Measurements from ENCODE around the gene BBC3.

BBC3 gene

DNA sequence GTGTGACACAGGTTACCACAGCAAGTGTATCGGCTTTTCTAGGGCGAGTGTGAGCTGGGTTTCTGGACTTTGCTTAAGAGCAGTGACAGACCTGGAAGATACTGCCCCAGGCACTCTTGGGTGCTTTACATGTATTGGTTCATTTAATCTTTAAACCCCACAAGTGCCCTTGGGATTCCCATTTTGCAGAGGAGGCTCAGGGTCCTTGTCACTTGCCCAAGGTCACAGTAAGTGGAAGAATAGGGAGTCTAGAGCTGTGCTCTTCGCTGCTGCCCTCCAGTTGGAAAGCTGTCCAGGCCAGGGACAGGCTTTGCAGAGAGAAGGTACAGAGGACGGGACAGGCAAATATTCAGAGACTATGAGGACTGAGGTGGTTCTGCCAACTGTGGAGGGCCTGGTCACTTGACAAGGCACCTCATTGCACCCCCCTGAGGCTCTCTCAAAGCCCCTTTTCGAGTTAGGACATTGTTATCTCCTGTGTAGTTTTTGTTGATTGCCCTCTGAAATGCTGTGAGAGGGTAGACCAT, 42.4 kb downstream of the BBC3 start:
- no peak for DNase-seq

DNA sequence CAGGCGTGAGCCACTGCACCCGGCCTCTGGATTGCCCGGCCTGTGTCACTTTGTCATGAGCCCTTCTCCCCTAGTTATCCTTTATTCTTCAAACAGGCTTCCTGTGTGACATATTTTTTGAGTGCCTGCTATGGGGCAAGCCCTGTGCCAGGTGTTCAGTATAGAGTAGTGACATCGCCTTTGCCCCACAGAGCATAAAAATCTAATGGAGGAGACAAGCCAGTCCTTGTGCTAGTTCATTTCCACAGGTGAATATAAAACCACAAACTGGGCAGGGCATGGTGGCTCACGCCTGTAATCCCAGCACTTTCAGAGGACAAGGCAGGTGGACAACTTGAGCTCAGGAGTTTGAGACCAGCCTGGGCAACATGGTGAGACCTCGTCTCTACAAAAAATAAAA, 43.2 kb downstream of the BBC3 start:
- no peak for DNase-seq

DNA sequence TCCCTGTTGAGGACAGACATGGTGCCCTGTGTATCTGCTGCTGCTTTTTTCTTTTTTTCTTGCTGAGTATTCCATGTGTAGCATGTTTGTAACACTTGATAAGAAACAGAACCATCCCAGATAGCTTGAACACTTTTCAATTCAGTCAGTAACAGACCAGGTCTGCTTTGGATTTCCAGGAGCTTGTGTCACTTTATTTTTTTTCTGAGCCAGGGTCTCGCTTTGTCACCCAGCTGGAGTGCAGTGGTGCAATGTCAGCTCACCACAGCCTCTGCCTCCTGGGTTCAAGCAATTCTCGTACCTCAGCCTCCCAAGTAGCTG, 43.7 kb downstream of the BBC3 start:
- DNase-seq = no peak

DNA sequence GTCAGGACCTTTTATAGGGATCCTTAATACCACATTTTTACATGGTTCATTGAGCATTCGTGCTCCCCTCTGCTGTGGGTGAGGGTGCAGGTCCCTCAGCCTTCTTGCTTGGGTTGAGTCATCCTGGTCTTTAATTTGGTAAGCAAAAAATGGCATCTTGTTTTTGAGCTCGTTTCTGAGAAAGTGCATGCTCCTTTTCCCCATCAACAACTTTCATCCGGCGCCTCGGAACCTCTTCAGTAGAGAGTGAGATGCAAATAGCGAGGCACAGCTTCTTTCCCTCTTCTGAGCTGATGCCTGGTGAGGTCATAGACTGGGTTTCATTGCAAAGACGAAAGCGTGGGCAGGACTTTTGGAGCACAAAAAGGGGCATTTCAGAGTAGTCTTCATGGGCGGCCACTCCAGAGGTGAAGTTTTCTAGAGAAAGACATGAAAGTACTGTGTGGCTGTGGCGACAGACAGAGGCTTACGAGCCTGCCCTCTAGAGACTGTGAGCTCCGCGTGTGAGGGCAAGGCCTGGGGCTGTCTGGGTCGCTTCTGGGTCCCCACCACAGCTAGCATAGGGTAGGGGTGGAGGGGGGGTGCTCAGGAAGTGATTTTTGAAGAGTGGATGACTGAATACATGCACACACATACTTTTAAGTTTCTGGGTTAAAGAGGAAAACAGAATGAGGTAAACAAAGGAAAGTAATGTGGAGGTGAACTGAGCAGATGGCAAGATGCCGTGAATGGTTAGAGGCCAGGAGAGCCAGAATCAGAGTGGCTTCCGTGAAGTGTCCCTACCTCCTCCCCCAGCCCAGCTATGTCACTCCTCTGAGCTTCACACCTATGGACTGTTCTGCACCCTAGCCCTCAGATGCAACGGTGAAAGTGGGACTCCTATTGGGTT, 44.3 kb downstream of the BBC3 start:
- DNase-seq = no peak

DNA sequence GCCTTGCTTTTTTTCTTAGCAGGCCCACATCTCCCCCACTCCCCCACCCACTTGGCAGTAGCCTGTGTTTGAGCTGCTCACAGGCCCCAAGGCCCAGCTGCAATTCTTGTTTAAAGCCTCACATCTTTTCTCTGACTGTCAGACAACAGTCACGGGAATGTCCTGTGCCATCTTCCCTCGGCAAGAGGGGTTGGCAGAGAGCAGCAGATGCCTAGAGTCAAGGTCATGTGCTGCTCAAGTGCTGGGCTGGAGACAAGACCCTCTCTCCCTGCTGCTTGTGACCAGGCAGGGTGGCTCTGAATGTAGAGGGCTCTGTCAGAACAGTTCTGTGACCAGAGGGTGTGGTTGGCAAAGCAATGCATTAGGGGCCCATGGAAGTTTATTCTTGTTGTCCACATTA, 47.4 kb downstream of the BBC3 start:
- no peak for DNase-seq

GRCh38 chr19:47179653-47180310, 51.2 kb downstream of the BBC3 start:
- no peak for DNase-seq

DNA sequence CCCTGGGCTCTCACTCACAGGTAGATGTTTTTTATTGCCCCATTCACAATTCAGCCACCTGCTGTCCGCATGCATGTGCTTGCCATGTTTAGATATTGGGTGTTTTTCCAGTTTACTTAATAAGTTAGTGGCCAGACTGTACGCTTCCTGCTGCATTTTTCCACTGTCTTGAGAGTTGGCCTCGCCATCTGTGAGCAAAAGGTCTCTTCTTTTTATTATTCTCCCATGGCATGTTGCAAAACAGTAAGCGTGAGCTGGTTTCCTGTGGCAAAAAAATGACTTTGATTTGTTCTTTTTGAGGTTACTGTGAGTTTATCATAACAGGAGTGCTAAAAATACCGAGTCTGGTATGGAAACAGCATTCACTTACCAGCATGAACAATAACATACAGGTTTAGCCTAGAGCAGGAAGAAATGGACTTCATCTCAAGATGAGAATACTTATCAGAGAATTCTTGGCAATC, 54.3 kb downstream of the BBC3 start:
- DNase-seq = no peak

GRCh38 chr19:47176071-47176626, 54.9 kb downstream of the BBC3 start:
- no peak for DNase-seq

- no peak for DNase-seq
Measured at GRCh38 chr19:47172666-47173455, 58.1 kb downstream of the BBC3 start.

Measured in NCI-H526 (cell line).